ENCODE data around the gene TNIP3.
"Not testable (repeated sequence)": the region's sequence is repeated elsewhere in the genome, so short reads cannot be mapped to it uniquely, and the experiment has no call there.

The TNIP3 gene

GRCh38 chr4:121164291-121164690 lies at the start of gene TNIP3:
Gene TNIP3 (minus strand): TSS chr4:121164321. CDS start chr4:121164125, 196 bp downstream.
- no peak for FAIRE-seq

DNA sequence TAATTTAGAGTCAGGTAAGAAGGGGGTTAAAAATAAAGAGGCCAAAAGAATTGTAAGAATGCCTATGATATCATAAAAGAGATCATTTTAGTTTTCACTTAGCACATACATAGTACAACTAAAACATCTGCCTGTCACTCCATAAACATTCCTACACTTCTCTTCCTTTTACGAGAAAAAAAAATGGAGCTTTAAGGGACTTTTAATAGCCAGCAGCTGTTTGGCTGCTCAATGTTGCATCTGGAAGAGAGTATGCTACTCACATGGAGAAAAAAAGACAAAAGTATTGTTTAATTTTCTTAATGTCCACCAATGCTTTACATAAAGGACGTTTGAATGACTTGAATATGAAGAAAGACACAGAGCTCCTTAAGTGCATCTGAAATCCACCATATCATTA lies 48.7 kb upstream of the TNIP3 start:
- no peak for FAIRE-seq

DNA sequence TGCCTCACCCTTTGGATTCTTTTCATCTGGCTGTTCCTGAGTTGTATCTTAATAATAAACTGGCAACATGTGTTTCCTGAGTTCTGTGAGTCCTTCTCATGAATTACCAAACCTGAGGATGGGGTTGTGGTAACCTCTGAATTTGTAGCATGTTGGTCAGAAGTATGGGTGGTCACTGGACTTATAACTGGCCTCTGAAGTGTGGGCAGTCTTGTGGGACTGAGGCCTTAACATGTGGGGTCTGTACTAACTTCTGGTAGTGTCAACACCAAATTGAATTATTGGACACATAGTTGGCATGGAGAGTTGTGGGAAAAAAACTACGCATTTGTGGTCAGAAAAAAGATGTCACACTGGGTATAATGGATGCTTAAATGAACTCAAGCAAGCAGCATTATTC lies 45.0 kb upstream of the TNIP3 start:
- FAIRE-seq = no peak

DNA sequence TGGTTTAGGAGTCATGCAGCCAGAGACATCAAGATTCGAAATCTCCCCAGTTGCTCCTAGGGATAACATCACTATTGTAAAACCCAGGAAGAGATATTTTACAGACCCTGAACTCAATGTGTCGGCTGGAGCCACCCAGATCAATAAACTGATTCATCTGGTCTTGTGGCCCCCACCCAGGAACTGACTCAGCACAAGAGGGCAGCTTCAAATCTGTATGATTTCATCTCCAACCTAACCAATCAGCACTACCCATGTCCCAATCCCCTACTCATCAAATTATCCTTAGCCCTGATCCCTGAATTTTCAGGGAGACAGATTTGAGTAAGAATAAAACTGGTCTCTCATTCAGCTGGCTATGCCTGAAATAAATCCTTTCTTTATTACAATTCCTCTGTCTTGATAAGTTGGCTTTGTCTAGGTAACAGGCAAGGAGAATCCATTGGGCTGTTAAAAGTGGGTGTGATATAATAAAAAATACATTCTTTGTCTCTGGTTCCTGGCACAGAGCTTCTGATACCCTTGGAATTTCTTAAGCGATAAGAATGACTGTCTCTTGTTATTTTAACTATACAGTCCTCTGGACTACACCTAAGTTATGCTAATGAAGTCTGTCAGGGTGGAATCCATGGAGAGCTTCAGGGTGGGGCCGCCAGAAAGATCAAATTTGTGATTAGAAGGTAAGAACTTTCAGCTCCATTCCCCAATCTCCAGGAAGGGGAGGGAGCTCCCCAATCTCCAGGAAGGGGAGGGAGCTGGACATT lies 44.3 kb upstream of the TNIP3 start:
- no peak for FAIRE-seq

- not testable (repeated sequence) for FAIRE-seq
These were observed 41.7 kb upstream of the TNIP3 start for GRCh38 chr4:121205777-121206176.

GRCh38 chr4:121200795-121201472 lies 36.8 kb upstream of the TNIP3 start:
- FAIRE-seq = no peak

DNA sequence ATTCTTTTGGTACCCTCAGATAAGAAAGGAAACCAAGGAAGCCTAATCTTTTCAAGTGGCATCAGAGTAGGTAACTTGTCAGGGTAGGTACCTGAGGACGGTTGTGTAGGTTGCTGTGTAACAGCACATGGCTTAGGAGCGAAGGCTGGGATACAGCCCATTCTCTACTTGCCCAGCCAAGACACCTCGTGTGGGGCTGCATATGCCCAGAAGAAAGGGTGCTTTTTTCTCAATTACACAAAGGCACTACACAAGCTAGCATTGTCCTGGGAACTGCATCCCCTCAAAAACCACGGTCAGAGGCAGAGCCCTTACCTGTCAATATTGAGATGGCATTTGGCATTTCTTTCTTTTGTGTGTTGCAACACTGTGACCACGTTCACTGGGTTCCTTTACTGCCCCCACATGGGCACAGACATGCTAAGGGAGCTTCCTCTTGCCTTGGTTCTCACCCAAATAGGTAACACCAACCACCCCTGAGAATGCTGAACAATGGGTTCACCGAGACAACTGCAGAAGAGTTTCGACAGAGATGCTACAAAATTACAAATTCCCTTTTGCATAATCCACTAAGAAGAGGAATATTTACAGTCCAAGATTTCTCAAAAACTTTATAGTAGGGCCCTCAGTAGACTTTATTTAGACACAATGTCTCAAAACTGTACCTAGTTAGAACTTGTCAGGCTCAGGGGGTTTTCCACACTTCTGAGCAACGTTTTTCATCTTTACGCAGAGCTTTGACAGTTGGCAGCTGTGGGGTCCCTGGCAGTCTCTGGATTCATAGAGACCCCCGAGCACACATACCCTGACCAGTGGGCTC lies 35.8 kb upstream of the TNIP3 start:
- FAIRE-seq = no peak

DNA sequence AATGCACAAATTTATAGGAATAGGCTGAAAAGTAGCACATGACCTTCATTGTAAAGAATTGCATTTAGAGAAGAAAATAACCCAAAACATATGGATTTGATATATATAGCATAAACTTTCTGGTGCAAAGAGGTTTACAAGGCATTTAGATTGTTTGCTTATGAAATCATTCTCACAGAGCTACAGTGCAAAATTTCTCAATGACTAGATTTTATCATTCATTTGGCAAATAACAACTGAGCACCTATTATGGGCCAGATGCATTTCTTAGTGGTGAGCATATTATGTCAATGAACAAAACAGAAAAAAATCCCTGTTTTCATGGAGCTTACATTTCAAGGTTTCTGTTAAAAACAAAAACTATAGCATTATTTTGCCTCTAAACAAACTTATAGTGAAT lies 34.1 kb upstream of the TNIP3 start:
- FAIRE-seq = no peak

DNA sequence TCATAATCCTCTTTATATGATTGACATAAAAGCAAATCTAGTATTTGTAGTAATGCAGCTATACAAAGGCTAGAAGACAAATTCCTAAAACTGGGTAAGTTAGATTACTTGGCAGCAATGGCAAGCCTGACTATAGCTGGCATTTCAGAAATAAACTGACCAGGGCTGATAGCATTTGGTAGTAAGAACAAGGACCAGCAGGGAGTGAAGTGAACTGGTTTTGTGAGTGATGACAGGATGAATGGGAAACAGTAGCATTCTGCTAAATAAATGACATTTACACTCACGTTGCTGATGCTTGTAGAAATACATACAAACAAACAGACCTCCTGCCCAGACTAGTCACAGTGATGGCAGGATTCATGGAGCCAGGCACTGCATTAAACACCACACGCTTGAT lies 31.5 kb upstream of the TNIP3 start:
- no peak for FAIRE-seq

DNA sequence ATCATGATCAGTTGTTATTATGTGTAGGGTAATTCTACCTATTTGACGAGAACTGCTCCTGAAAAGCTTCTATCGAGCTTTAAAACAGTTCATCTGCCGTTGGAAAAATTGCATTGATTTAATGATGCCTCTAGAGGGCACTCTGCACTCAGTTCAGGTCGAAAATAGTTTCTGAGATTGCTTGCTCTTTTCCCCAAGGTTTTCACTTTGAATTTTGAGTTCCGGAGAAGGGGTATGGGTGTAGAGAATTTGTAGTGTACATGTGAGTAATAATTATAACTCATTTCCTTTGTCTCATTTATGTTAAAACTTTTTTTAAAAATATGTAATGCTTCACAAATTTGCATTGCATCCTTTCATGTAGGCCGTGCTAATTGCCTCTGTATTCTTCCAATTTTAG lies 28.4 kb upstream of the TNIP3 start:
- FAIRE-seq = peak; percentile 79

- FAIRE-seq = no peak
These were observed 27.9 kb upstream of the TNIP3 start for GRCh38 chr4:121192013-121192412.

GRCh38 chr4:121191361-121191760 lies 27.2 kb upstream of the TNIP3 start:
- no peak for FAIRE-seq

GRCh38 chr4:121190389-121190788 lies 26.3 kb upstream of the TNIP3 start:
- FAIRE-seq = no peak

DNA sequence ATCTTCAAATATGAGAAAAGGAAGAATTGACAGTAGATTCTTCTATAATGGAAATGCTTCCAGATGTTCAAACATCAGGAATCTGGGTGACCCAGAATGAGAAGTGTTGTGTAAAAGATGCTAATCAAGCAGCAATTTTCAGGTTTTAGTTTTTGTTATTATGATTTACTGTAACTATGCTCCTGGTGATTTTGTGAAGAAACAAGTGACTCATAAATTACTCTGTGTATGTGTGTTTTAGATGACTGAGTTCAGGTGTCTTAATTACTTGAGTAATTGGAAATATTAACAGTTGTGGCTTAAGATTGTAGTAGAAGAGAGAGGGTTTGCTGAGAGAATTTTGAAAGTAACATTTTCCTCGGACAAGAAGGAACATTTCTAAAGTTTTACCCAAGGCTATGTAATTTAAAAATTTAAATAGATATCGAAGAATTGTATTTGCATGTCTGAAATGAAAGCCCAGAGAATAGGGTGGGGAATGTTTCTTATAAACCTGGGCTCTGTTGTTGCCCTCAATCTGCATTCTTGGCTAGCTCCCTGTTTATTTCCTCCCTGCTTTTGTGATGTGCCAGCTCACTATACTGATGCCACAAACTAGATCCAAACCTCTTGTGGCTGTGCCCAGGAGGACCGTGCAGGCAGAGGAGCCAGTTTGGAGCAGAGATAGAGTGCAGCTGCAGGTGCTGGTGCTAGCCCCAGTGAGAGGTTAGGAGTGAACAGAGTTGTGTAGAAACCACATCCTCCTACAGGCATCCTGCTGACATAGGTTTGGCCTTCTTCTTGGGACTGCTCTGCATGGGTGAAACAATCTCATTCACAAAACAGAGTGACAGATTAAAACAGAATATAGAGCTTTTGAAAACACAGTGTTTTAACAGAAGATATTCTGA lies 25.4 kb upstream of the TNIP3 start:
- FAIRE-seq = no peak

GRCh38 chr4:121187206-121187605 lies 23.1 kb upstream of the TNIP3 start:
- no peak for FAIRE-seq

- no peak for FAIRE-seq
These were observed 21.8 kb upstream of the TNIP3 start for GRCh38 chr4:121185960-121186359.

GRCh38 chr4:121183989-121184388 lies 19.9 kb upstream of the TNIP3 start:
- no peak for FAIRE-seq

- no peak for FAIRE-seq
These were observed 19.2 kb upstream of the TNIP3 start for GRCh38 chr4:121183361-121183760.

GRCh38 chr4:121182296-121182695 lies 18.2 kb upstream of the TNIP3 start:
- no peak for FAIRE-seq

DNA sequence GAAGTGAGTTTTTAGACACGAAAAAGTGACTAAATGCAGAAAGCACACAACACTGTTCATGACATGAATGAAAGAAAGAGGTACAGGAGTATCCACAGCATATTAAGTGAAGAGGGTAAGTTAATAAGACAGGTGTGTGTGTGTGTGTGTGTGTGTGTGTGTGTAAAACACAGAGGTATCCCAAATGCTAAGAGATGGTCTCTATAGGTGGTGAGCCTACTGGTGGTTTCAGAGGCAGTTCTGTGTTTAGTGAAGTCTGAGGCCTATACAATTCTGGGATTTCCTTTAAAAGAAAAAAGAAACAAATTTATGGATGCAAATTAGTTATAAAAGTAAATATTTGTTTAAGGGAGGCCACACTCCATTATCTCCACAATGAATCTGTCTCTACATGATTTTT lies 17.4 kb upstream of the TNIP3 start:
- no peak for FAIRE-seq

DNA sequence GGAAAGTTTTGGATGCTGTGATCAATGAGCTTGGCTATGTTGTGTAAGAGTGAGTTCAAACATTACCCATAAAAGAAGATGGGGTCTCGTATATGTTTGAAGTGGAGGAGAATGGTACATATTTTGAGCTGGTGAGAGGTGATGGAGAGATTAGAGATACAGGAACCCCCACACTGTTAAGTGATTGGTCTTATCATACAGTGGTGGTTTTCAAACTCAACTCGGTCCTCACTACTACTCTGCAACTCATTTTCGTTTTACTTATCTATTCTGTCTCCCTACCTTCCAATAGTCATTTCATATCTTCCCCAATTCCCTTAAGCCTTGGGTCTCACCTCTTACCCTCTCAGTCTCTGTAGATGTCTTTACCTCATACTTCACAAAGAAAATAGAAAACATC lies 16.4 kb upstream of the TNIP3 start:
- FAIRE-seq = no peak

GRCh38 chr4:121177246-121178137 lies 13.4 kb upstream of the TNIP3 start:
- FAIRE-seq = no peak
